Common myeloid progenitor, CD34-positive (primary cell): ENCODE measurements around the gene PPIE.

ENCODE experiments used
- CTCF ChIA-PET: fragments of 350-600 bp; sonication (Branson Sonifier 250); formaldehyde crosslinking; loops from one replicate; lab custom pipeline; 2021; ENCODE audit warnings: antibody characterized with exemption; lab: Charles Lee
- POLR2A ChIA-PET: fragments of 350-600 bp; sonication (Branson Sonifier 250); formaldehyde crosslinking; loops from one replicate; lab custom pipeline; 2021; ENCODE audit warnings: antibody characterized with exemption; lab: Charles Lee
- DNase-seq, 3 donors: peaks; one replicate each; pipeline versions ENCODE4 v3.0.0 to v3.0.0-alpha.2; 2013
- H3K27ac ChIP-seq, 2 experiments: 1 replicate in 1 of 2; 2 replicates in 1 of 2; pipeline ENCODE4 v1.7.0; 2013; ENCODE audit warnings: inconsistent platforms in 2 of 2, low read length in 2 of 2, mild to moderate bottlenecking in 2 of 2, low read depth in 1 of 2, moderate library complexity in 1 of 2; ENCODE audit not compliant: severe bottlenecking in 2 of 2, insufficient read depth in 1 of 2, poor library complexity in 1 of 2
- H3K27me3 ChIP-seq, 5 experiments: replicated peaks in 2 of 5; 1 replicate in 3 of 5; 2 replicates in 2 of 5; pipeline versions ENCODE4 v1.6.1 to v1.7.0; 2013; ENCODE audit warnings: low read length in 4 of 5, mild to moderate bottlenecking in 2 of 5, moderate library complexity in 2 of 5, inconsistent platforms in 1 of 5; ENCODE audit not compliant: insufficient read depth in 5 of 5, control insufficient read depth in 4 of 5
- H3K36me3 ChIP-seq, 4 experiments: 1 replicate in 2 of 4; 2 replicates in 2 of 4; pipeline versions ENCODE4 v1.6.1 to v1.7.0; 2013; ENCODE audit warnings: low read length in 3 of 4, control low read depth in 1 of 4, mild to moderate bottlenecking in 1 of 4; ENCODE audit not compliant: control insufficient read depth in 4 of 4, insufficient read depth in 4 of 4
- H3K4me1 ChIP-seq, 4 experiments: 1 replicate in 3 of 4; 2 replicates in 1 of 4; pipeline versions ENCODE4 v1.6.1 to v1.7.1; 2013; ENCODE audit warnings: low read length in 3 of 4, mild to moderate bottlenecking in 3 of 4, control low read depth in 1 of 4, inconsistent platforms in 1 of 4, moderate library complexity in 1 of 4; ENCODE audit not compliant: control insufficient read depth in 4 of 4, insufficient read depth in 4 of 4; ENCODE audit errors: control extremely low read depth in 1 of 4
- H3K4me3 ChIP-seq, 7 experiments: 1 replicate in 4 of 7; 2 replicates in 3 of 7; pipeline versions ENCODE4 v1.5.1 to v1.7.0; 2013; ENCODE audit warnings: mild to moderate bottlenecking in 7 of 7, low read length in 6 of 7, moderate library complexity in 6 of 7, inconsistent platforms in 2 of 7, low read depth in 2 of 7, control low read depth in 1 of 7; ENCODE audit not compliant: insufficient read depth in 4 of 7, control insufficient read depth in 1 of 7; ENCODE audit errors: extremely low read depth in 1 of 7
- H3K9me3 ChIP-seq, 5 experiments: 1 replicate in 4 of 5; 2 replicates in 1 of 5; pipeline versions ENCODE4 v1.6.1 to v1.7.1; 2013; ENCODE audit warnings: low read length in 4 of 5, mild to moderate bottlenecking in 2 of 5, inconsistent platforms in 1 of 5, low read depth in 1 of 5, moderate library complexity in 1 of 5; ENCODE audit not compliant: control insufficient read depth in 4 of 5, insufficient read depth in 2 of 5; ENCODE audit errors: control extremely low read depth in 1 of 5
- WGBS: methylation state at CpG from one replicate; pipeline ENCODE4 v1.1.5; 2013; ENCODE audit not compliant: insufficient coverage; 5-methylcytosine and 5-hydroxymethylcytosine counted together

PPIE gene

DNA sequence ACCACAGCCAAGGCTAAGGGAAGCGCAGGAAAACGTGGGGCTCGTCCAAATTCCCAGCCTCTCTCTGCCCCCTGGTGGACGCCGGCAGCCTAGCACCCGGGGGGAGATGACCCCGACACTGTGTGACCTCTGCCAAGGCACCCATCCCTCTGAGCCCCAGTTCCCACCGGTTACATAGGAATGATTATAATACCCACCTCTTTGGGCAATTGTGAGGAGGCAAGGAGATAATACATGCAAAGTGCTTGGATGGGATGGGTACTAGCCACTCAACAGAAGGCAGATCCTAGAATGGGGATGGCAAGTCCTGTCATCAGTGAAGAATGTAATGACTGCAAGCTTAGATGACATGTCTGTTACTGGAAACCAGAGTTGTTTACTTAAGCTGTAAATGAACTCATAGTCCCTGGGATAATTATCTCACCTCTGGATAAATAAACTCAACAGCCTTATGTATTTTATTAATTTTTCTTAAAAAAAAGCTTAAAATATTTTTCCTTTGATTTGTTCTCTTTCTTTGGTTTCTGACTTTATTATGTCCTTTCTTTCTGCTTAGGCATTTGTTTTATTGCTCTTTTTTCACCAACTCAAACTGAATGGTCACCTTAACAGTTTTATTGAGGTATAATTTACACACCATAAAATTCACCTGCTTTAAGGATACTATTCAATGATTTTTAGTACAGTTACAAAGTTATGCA is 61.2 kb downstream of the PPIE start:
- Histone ChIP-seq H3K4me3 (peak overlapping the region in 2 of 7 experiments; percentile 30 to 48), H3K4me1 (peaks cover 0 to 16% (median 8%) of the 10 kb centered on the region in 4 experiments), H3K27ac (no peak overlapping the region), H3K36me3 (no peaks in the 10 kb centered on the region), H3K27me3 (no peaks in the 10 kb centered on the region), H3K9me3 (no peaks in the 10 kb centered on the region)
- 7% methylated on average over 7 of the region's 8 CpGs for WGBS
- peak; percentile 42 to 61 (median 54) for DNase-seq
- ChIA-PET CTCF (interaction anchor here (0.6 to 1.7 kb wide), 13 partner anchors 9 to 151 kb away, joined by 3 to 5 read pairs (median 3); partner anchors contain the start of gene PPIE), POLR2A (no interaction called here)

DNA sequence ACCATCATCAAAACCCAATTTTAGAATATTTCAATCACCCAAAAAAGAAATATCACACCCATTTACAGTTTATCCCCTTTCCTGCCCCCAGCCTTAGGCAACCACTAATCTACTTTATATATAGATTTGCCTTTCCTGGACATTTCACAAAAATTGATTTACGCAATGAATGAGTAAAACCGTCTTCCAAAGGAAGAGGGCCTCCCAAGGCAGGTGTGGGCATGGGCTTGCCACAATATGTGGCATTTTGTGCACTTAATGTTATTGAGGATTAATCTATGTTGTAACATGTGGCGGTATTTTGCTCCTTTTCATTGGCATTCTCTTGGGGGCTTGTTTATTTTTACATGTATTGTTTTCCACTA is 61.8 kb downstream of the PPIE start:
- Histone ChIP-seq H3K36me3 (no peaks in the 10 kb centered on the region), H3K4me3 (no peak overlapping the region), H3K4me1 (peaks cover 0 to 16% (median 8%) of the 10 kb centered on the region in 4 experiments), H3K27ac (no peak overlapping the region), H3K9me3 (no peaks in the 10 kb centered on the region), H3K27me3 (no peaks in the 10 kb centered on the region)
- DNase-seq: no peak
- ChIA-PET CTCF (interaction anchor here (0.6 to 1.4 kb wide), 7 partner anchors 10 to 152 kb away, joined by 3 to 5 read pairs (median 3); partner anchors contain the start of gene PPIE), POLR2A (no interaction called here)
- 50% methylated on average over 2 of the region's 3 CpGs for WGBS

DNA sequence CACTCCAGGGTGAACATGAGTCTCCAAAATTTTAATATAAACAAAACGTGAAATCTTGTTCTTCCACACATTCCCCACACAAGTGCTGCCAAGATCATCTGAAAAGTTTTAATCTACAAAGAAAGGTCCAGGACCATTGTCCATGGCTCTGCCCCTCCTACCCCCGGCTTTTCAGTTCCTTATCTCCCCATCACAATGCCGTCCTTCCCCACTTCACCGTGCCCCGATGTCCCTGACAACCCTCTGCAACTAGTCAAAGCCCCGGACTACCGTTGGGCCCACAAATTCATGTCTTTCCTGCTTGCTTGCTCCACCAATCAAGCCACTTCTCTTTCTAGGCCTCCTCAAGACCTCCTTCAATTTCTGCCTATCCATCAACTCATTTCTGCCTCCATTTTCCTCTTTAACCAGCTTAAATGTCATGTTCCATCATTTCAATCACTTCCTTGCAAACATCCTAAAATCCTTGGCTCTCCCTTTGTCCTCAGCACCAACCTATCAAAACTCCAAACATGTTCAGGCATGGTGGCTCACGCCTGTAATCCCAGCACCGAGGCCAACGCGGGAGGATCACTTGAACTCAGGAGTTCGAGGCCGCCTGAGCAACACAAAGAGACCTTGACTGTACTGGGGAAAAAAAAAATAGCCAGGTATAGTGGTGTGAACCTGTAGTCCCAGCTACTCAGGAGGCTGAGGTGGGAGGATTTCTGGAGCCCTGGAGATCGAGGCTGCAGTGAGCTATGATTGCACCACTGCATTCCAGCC is 64.0 kb downstream of the PPIE start:
- ChIA-PET CTCF (interaction anchor here (1.3 kb wide), 1 partner anchor 12 kb away, joined by 3 read pairs; no protein-coding TSS in a partner anchor), POLR2A (no interaction called here)
- 92% methylated on average over 11 of the region's 14 CpGs for WGBS
- H3K27ac ChIP-seq: no peak overlapping the region
- no peaks in the 10 kb centered on the region for H3K27me3 ChIP-seq
- peaks cover 0 to 2% (median 0%) of the 10 kb centered on the region in 5 experiments for H3K9me3 ChIP-seq
- H3K36me3 ChIP-seq: no peaks in the 10 kb centered on the region
- peaks cover 0 to 16% (median 8%) of the 10 kb centered on the region in 4 experiments for H3K4me1 ChIP-seq
- DNase-seq: no peak
- H3K4me3 ChIP-seq: no peak overlapping the region

DNA sequence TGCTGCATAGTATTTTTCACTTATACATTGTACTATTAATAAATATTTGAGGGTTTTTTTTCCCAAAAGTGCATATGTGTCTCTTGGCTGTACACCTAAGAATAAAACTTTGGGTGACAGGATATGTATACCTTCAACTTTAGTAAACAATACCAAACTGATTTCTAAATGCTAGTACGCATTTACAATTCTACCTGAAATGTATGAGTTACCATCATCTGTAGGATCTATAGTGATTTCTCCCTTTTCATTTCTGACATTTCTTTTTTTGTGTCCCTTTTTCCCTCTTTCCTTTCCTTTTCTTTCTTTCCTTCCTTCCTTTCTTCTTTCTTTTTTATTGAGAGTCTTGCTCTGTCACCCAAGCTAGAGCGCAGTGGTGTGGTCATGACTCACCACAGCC is 66.7 kb downstream of the PPIE start:
- CTCF ChIA-PET: interaction anchor here (1.3 to 1.7 kb wide), 2 partner anchors 11 to 102 kb away, joined by 4 read pairs; no protein-coding TSS in a partner anchor
- POLR2A ChIA-PET: no interaction called here

DNA sequence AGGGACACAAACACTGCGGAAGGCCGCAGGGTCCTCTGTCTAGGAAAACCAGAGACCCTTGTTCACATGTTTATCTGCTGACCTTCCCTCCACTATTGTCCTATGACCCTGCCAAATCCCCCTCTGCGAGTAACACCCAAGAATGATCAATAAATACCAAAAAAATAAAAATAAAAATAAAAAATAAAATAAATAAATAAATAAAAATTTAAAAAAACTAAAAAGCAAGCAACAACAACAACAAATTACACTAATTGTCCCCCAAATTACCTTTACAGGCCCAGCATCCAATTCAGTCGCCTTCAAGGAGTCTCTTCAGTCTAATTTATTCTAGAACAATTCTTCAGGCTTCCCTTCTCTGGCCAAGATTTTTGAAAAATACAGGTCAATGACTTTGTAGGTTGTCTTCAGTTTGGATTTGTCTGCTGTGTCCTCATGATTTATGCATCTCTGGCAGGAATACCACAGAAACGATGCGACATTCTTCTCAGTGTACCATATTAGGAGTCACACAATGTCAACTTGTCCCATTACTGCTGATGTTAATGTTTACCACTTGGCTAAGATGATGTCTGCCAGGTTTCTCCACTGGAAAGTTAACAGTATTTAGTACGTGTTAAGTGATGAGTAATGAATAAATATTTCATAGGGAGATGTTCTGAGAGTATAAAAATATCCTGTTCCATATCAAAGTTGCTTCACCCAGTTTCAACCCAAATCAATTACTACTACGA is 70.3 kb downstream of the PPIE start:
- H3K27me3 ChIP-seq: no peaks in the 10 kb centered on the region
- no peak overlapping the region for H3K27ac ChIP-seq
- H3K36me3 ChIP-seq: no peaks in the 10 kb centered on the region
- WGBS: 94% methylated on average over 2 of the region's 8 CpGs
- H3K4me1 ChIP-seq: no peaks in the 10 kb centered on the region
- peaks cover 0 to 2% (median 0%) of the 10 kb centered on the region in 5 experiments for H3K9me3 ChIP-seq
- DNase-seq: no peak
- ChIA-PET POLR2A (no interaction called here), CTCF (interaction anchor here (0.9 kb wide), 1 partner anchor 224 kb away, joined by 3 read pairs; no protein-coding TSS in a partner anchor)
- H3K4me3 ChIP-seq: no peak overlapping the region

More for the DNA sequence above, 66.7 kb downstream of the PPIE start:
- Histone ChIP-seq H3K36me3 (no peaks in the 10 kb centered on the region), H3K9me3 (peaks cover 0 to 2% (median 0%) of the 10 kb centered on the region in 5 experiments), H3K27me3 (no peaks in the 10 kb centered on the region), H3K27ac (no peak overlapping the region), H3K4me1 (peaks cover 0 to 3% (median 0%) of the 10 kb centered on the region in 4 experiments), H3K4me3 (no peak overlapping the region)
- WGBS: 90% methylated on average over 2 of the region's 2 CpGs
- no peak for DNase-seq

DNA sequence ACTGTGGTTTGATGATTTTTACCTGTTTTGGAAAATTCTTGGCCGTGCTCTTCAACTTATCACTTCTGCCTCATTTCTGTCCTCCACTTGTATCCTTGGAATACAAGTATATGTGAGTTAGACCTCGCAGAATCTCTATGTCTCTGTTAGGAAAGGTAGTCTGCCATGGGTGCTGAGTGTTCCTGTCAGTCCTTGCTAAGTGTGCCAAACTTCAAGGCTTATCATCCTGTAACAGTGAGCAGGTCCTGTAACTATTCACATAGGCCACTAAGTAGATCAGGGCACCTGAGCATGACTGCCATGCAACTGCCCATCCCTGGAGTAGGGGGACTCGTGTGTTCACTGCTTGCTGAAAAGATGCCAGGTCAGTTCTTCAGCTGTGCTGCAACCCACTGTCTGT is 74.2 kb downstream of the PPIE start:
- no peak for DNase-seq
- H3K4me3 ChIP-seq: no peak overlapping the region
- no peak overlapping the region for H3K27ac ChIP-seq
- H3K9me3 ChIP-seq: no peaks in the 10 kb centered on the region
- H3K27me3 ChIP-seq: peaks cover 0 to 1% (median 0%) of the 10 kb centered on the region in 5 experiments
- peaks cover 0 to 8% (median 4%) of the 10 kb centered on the region in 4 experiments for H3K4me1 ChIP-seq
- no peaks in the 10 kb centered on the region for H3K36me3 ChIP-seq
- ChIA-PET POLR2A (no interaction called here), CTCF (no interaction called here)
- WGBS: 100% methylated on average over 2 of the region's 3 CpGs
